Posterior cingulate gyrus (tissue), 11 donors: ENCODE results near the gene SPRY2.
A peak's percentile ranks its signal among the peaks of the same experiment; 100 is the strongest.

Experiments
- DNase-seq, 10 donors: peaks; one replicate each; pipeline versions ENCODE4 v3.0.0 to v3.0.0-alpha.2; 2020 to 2021; ENCODE audit warnings: mixed read lengths in 3 of 10
- intact Hi-C: fragments of 100-400 bp; cut with DNase I; formaldehyde crosslinking; loops from one replicate; pipeline ENCODE4 v1.15.1; 2023

The SPRY2 gene

DNA sequence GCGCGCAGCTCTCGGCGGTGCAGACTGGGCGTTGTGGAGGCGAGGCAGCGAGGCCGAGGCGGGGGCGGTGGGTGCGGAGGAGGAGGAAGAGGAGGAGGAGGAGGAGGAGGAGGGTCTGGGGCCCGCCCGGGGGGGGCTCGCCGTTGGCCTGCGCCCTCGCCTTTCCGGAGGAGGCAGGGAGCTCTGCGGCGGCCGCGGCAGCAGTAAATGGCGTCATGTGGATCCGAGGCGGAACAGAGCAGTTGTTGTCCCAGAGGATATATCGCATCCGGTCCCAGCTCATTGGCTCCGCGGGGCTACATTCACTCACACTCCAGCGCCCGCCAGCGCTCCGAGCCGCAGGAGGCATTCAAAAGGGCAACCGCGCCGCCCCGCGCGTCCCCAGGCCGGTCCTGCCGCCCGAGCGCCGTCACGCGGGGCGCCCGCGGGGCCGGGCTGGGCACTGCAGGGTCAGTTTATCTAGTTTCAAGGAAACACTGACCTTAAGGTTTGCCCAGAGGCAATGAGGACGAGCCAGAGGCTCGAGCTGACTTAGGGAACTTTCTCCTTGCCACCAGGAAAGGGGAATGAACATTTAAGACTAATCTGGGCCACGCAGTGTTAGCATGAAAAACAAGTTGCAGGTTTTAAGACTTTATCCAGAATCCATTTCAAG lies at the start of gene SPRY2:
SPRY2 (minus strand) TSS at position 26 of the 655 bp plus-strand sequence. CDS start 3,421 bp downstream, outside the sequence.
- intact Hi-C loops, result loop anchor here (1.0 to 2.0 kb wide), 2 partner anchors 208 to 404 kb away; no protein-coding TSS in a partner anchor
- DNase-seq, result peak; percentile 87 to 98 (median 93)

DNA sequence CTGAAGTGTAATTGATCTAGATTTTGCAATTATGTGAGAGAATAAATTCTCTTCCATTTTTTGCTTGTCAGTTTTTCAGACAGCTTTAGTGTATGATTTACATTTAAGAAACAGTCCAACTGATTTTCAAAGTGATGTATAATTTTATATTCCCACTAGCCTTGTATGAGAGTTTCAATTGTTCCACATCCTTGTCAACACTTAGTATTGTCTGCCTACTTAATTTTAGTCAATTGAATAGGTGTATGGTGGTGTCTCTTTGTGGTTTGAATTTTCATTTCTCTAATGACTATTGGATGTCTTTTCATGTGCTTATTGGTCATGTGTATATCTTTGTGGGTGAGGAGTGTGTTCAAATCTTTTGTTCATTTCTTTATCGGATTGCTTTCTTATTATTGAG lies 49.4 kb upstream of the SPRY2 start:
- intact Hi-C loops, result no loop called here
- no peak for DNase-seq

DNA sequence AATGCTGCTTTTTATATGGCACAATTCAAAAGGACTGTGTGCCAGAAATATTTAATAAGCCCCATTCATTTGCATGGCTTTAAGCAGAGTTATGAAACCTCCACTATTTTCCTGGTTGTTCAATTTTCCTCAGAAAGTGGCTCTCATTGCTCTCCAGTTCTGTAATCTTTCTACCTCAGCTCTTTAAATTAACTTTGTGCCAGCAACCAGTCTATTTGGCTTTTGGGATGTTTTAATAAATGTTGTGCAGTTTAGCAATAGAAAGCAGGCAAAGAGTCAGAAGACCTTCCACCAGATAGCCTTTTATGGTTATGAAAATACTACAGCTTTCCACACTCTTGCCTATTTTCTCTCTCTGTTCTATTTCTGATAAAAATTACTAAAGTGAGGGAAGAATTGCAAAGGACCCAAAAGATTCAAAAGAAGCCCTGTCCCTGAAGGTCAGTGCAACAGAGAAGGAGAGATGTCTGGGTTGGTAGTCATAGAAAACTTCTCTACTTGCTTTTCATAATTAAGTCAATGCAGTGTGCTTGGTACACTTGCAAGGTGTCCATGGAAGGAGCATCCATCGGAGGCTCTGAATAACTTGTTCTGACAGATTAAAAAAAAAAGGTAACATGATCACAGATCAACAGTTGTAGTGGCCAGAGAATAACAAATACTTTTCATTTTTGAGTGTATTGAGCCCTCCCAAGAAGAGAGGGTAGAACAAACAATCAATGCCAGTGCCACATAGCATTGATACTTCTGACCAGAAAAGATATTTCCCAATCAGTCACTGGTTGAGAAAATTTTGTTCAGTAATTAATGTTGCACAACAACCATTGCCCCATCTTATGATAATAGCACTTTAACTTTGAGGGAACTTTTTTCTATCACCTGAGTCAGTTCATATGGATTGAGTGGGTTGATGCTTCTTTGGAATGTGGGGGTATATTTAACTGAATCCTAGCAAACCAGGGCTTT lies 48.4 kb upstream of the SPRY2 start:
- intact Hi-C loops, result no loop called here
- DNase-seq, result no peak

GRCh38 chr13:80388506-80388905 lies 47.6 kb upstream of the SPRY2 start:
- intact Hi-C loops, result no loop called here
- DNase-seq, result no peak

GRCh38 chr13:80386592-80386991 lies 45.7 kb upstream of the SPRY2 start:
- no peak for DNase-seq
- intact Hi-C loops, result no loop called here

DNA sequence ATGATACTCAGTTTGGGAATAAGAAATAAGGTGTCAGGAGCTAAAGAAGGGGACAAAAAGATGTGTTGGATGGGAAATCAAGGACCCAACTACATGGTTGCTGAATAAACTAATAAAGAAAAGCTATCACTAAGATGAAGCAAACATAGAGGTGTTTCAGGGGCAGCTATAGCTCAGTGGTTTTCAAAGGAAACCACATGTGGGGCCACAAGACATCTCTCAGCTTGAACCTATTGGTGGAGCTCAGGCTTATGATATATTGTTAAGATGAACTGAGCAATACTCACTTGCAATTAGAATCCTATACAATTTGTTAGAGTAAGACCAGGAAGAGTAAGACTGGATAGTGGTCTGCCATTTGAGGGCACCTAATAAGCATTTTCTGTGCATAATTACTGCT lies 45.1 kb upstream of the SPRY2 start:
- no peak for DNase-seq
- intact Hi-C loops, result no loop called here

GRCh38 chr13:80382576-80382975 lies 41.6 kb upstream of the SPRY2 start:
- intact Hi-C loops, result no loop called here
- DNase-seq, result no peak

- intact Hi-C loops, result no loop called here
- no peak for DNase-seq
Measured at GRCh38 chr13:80379245-80379644, 38.3 kb upstream of the SPRY2 start.

DNA sequence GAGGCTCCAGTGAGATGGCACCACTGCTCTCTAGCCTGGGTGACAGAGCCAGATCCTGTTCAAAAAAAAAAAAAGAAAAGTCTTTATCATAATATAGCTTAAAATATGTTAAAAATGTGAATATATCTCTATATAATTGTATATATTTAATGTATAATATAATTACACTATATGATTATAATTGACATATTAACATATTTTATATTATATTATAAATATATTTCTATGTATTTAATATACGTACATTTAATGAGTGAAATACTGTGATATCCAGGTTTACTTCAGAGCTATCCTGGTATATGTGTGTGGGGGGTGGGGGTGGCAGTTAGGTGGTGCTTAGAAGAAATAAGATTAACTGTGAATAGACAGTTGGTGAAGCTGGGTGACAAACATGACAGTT lies 35.6 kb upstream of the SPRY2 start:
- intact Hi-C loops, result no loop called here
- DNase-seq, result no peak

DNA sequence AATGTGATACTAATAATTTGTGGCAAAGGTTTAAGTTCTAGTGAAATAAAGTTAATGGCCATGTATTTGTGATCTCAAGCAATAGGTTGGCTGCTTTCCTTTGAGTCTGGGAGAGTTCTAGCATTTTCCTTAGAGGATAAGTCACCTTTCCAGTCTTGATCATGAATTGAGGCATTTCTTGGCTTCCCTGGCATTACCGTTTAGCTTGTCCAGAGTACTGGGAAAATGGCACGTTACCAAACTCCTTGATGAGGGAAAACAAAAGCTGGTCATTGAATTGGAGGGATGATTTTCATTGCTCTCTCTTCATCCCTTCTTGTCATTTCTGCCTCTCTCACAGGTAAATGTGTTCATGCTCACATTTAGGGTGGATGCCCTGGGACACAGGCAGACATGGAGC lies 34.0 kb upstream of the SPRY2 start:
- DNase-seq, result no peak
- intact Hi-C loops, result no loop called here

DNA sequence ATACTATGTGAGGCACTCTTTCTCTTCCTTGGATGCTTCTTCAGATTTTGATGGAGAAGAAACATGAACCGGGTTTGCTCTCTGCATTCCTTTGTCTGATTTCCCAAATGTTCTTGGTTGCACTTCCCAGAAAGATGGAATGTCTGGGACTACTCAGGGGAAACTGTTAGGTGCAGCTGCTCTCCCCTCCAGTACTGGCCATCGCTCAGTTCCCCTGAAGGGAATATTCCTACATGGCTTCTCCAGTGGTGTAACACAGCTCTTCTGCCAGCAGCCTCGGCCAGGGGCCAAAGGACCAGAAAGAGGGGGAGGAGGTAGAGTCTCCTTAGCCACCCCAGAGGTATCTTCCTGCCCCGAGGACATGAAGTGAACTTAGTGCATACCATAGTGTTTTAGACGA lies 33.5 kb upstream of the SPRY2 start:
- intact Hi-C loops, result no loop called here
- DNase-seq, result no peak

- intact Hi-C loops, result no loop called here
- no peak for DNase-seq
Measured at GRCh38 chr13:80371840-80372509, 31.0 kb upstream of the SPRY2 start.

- no peak for DNase-seq
- intact Hi-C loops, result loop anchor here (10.0 kb wide), 1 partner anchor 693 kb away; no protein-coding TSS in a partner anchor
Measured at GRCh38 chr13:80367473-80367872, 26.5 kb upstream of the SPRY2 start.

- intact Hi-C loops, result loop anchor here (1.0 to 10.0 kb wide), 4 partner anchors 21 to 815 kb away; no protein-coding TSS in a partner anchor
- no peak for DNase-seq
Measured at GRCh38 chr13:80363890-80364503, 23.1 kb upstream of the SPRY2 start.

DNA sequence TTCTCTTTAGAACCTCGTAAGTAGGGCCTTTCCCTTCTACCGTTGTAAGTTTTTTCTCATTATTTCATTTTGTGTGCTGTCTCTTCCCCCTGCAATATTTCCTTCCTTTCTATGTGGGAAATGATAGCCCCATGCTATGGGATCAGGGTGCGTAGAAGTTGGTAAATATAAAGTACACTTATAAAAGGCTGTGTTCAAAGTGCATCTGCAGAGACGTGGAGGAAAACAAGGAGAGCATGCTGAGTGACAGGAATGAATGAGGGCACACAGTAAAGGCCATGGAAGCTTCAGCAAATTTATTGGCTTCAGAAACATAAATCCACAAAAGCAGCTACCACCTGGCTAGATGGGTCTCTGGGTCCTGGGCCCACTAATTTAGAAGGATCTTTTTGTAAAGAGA lies 21.6 kb upstream of the SPRY2 start:
- intact Hi-C loops, result loop anchor here (2.0 to 10.0 kb wide), 3 partner anchors 585 to 814 kb away; no protein-coding TSS in a partner anchor
- DNase-seq, result no peak

DNA sequence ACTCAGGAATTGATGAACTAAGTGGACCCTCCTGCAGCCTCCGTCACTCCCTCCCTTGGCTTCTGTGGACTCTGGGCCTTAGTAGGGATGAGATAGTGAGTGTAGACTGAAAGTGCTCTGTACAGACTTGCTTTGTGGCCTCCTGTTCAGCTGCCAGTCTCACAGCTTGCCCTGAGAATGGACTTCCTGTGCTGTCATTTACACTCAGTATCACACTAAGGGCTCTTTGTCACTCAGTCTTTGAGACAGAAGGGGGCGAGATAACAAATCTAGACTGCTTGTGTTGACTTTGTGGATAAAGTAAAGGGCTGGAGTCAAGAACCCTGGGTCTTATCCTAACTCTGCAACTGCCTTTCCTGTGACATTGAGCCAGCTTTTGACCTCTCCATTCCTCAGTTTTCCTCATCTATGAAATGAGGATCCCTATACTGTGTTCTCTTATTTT lies 21.0 kb upstream of the SPRY2 start:
- DNase-seq, result peak in 3 of 10 donors; percentile 23 to 70 (median 30)

GRCh38 chr13:80361298-80361697 lies 20.4 kb upstream of the SPRY2 start:
- intact Hi-C loops, result loop anchor here (5.0 to 10.0 kb wide), 2 partner anchors 584 to 686 kb away; no protein-coding TSS in a partner anchor
- no peak for DNase-seq

More for the DNA sequence above, 21.0 kb upstream of the SPRY2 start:
- intact Hi-C loops, result loop anchor here (2.0 to 10.0 kb wide), 3 partner anchors 585 to 813 kb away; no protein-coding TSS in a partner anchor

- intact Hi-C loops, result loop anchor here (5.0 to 10.0 kb wide), 2 partner anchors 583 to 686 kb away; no protein-coding TSS in a partner anchor
- no peak for DNase-seq
Measured at GRCh38 chr13:80360453-80360800, 19.5 kb upstream of the SPRY2 start.

- intact Hi-C loops, result loop anchor here (5.0 to 10.0 kb wide), 2 partner anchors 583 to 685 kb away; no protein-coding TSS in a partner anchor
- DNase-seq, result no peak
Measured at GRCh38 chr13:80359778-80360452, 19.0 kb upstream of the SPRY2 start.

DNA sequence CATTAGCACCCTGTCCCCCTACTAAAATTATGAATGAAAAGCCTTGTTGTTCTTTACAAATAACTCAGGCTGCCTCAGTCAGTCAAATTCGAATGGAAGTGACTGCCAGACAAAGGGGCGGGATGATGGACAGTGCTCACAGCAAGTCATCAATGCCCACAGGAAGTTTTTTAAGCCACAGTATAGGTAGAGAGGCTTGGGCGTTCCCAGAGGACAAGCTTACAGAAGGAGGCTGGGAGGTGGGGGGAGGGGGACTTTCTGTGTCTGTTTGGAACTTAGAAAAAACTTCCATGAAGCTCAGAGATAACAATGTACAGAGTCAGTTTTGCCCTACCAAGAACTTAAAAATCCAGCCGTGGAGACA lies 18.5 kb upstream of the SPRY2 start:
- intact Hi-C loops, result no loop called here
- no peak for DNase-seq
